NCI-H526 treated with DMSO at 0.1 percent for 48 hours (cell line): ENCODE data around the gene LY6G6C.

ENCODE experiments used
- DNase-seq: peaks from one replicate; lab custom pipeline; 2025; lab: John Stamatoyannopoulos, UW

LY6G6C gene

DNA sequence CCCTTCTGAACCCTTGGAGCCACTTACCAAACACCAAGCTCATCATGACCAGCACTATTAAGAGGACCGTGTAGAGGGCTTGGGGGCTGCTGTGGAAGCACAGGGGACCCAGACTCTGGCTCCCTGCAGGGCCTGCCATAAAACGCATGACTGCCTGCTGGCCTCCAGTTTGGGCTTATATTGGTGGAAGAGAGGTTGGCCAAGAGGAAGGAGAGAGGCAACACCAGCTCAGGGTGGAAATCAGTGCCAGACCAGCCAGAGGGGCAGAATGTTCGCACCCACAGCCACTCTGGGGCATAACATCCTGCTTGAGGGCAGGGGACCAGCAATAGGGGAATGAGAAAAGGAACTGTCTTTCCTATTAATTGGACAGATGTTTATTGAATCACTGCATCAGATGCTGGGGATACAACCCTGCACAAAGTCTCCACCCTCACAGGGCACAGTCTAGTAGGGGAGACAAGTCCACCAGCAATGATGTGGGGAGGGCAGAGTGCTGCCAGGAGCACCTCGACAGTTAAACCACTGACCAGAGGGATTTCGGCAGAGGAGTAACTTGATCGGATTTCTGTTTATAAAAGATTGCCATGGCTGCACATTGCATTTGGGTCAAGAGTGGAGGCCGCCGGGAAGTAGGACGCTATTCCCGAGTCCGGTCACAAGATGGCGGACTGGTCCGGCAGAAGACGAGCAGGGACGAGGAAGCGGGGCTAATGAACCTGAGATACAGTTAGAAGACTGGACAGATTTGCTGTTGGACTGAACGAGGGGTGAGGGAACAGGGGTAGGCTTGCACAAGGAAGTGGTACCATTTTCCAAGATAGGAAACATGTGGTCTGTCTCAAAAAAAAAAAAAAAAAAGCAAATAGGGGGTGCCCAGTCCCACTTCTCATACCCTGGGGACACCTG is 41.1 kb downstream of the LY6G6C start, which contains the start of gene LY6G5C:
TSS of gene LY6G5C (minus strand) at position 842 of the 909 bp plus-strand sequence. CDS start at position 148, 694 bp downstream.
- DNase-seq: peak; percentile 78

- DNase-seq: no peak
Measured at GRCh38 chr6:31677955-31678354, 43.6 kb downstream of the LY6G6C start.

DNA sequence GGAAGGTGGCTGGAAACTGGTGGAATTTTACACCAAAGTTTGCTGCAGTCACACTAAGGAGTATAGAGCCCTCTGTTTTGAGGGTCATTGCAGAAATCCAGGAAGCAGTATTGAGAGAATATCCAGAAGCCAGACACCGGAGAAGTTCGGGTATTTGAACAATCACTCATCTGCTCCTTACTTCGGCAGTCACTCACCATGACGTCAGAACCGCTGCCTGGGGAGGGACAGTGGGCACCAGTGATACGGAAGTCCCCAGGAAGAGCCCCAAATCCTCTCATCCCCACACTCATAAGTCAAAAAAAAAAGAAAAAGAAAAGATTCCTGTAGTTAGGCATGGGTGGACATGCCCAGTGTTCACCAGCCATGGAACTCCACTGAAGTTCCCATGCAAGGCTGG is 44.6 kb downstream of the LY6G6C start:
- no peak for DNase-seq

GRCh38 chr6:31676322-31676903 is 45.1 kb downstream of the LY6G6C start:
- no peak for DNase-seq

- DNase-seq: no peak
Measured at GRCh38 chr6:31669676-31670075, 51.9 kb downstream of the LY6G6C start, which contains the start of gene LY6G5B. LY6G5B (plus strand) TSS chr6:31669976; CDS start chr6:31670951, 975 bp downstream.
